Neutrophil (primary cell): ENCODE results near the gene ENTHD1.

Experiments used
- H3K27ac ChIP-seq: fragments of 200-600 bp; sonication (generic); 2 replicates; pipeline ENCODE4 v1.5.1; 2016; ENCODE audit warnings: mild to moderate bottlenecking, moderate library complexity
- H3K27me3 ChIP-seq: fragments of 200-600 bp; sonication (generic); 2 replicates; pipeline ENCODE4 v1.6.0; 2016; ENCODE audit warnings: mild to moderate bottlenecking
- H3K36me3 ChIP-seq: fragments of 200-600 bp; sonication (generic); 2 replicates; pipeline ENCODE4 v1.5.1; 2017
- H3K4me1 ChIP-seq, 2 experiments: fragments of 200-600 bp in 1 of 2; sonication (generic) in 1 of 2; 1 replicate in 1 of 2; 2 replicates in 1 of 2; pipeline versions ENCODE4 v1.5.1 to v1.6.1; 2013 to 2016; ENCODE audit warnings: low read depth in 1 of 2, low read length in 1 of 2, mild to moderate bottlenecking in 1 of 2, moderate library complexity in 1 of 2; ENCODE audit not compliant: control insufficient read depth in 1 of 2, insufficient read depth in 1 of 2
- H3K4me3 ChIP-seq, 2 experiments: fragments of 200-600 bp in 1 of 2; sonication (generic) in 1 of 2; 1 replicate in 1 of 2; 2 replicates in 1 of 2; pipeline ENCODE4 v1.5.1; 2013 to 2016; ENCODE audit warnings: low read depth in 1 of 2, low read length in 1 of 2, mild to moderate bottlenecking in 1 of 2, moderate library complexity in 1 of 2
- H3K9me3 ChIP-seq: fragments of 200-600 bp; sonication (generic); 2 replicates; pipeline ENCODE4 v1.5.1; 2016
- CTCF ChIP-seq: fragments of 200-600 bp; sonication (generic); IDR thresholded peaks from 2 replicates; pipeline ENCODE4 v1.5.1; 2016; ENCODE audit warnings: antibody characterized with exemption

Gene ENTHD1

GRCh38 chr22:39797528-39798147 is 95.9 kb downstream of the ENTHD1 start:
- H3K27ac ChIP-seq, result no peak overlapping the region
- no peak overlapping the region for H3K4me3 ChIP-seq
- H3K9me3 ChIP-seq, result peaks cover 15% of the 10 kb centered on the region
- no peaks in the 10 kb centered on the region for H3K4me1 ChIP-seq
- H3K36me3 ChIP-seq, result no peaks in the 10 kb centered on the region
- TF ChIP-seq CTCF, result no peak
- H3K27me3 ChIP-seq, result peaks cover 11% of the 10 kb centered on the region

- no peaks in the 10 kb centered on the region for H3K36me3 ChIP-seq
- no peak overlapping the region for H3K4me3 ChIP-seq
- no peak overlapping the region for H3K27ac ChIP-seq
- no peak for TF ChIP-seq CTCF
- no peaks in the 10 kb centered on the region for H3K4me1 ChIP-seq
- no peaks in the 10 kb centered on the region for H3K9me3 ChIP-seq
- peaks cover 20% of the 10 kb centered on the region for H3K27me3 ChIP-seq
These were observed 103.8 kb downstream of the ENTHD1 start for GRCh38 chr22:39789788-39790187.

- Histone ChIP-seq H3K36me3 (no peaks in the 10 kb centered on the region), H3K4me1 (no peaks in the 10 kb centered on the region), H3K27me3 (peaks cover 29% of the 10 kb centered on the region), H3K9me3 (no peaks in the 10 kb centered on the region), H3K27ac (no peak overlapping the region), H3K4me3 (no peak overlapping the region)
- no peak for TF ChIP-seq CTCF
These were observed 108.3 kb downstream of the ENTHD1 start for GRCh38 chr22:39785232-39785631.

GRCh38 chr22:39777716-39778454 is 115.7 kb downstream of the ENTHD1 start:
- Histone ChIP-seq H3K4me1 (peaks cover 0 to 5% of the 10 kb centered on the region in 2 experiments), H3K4me3 (no peak overlapping the region), H3K9me3 (no peaks in the 10 kb centered on the region), H3K36me3 (no peaks in the 10 kb centered on the region), H3K27ac (no peak overlapping the region), H3K27me3 (peaks cover 10% of the 10 kb centered on the region)
- TF ChIP-seq CTCF, result no peak

GRCh38 chr22:39776295-39777009 is 117.1 kb downstream of the ENTHD1 start:
- Histone ChIP-seq H3K27me3 (peaks cover 10% of the 10 kb centered on the region), H3K4me3 (no peak overlapping the region), H3K27ac (no peak overlapping the region), H3K9me3 (no peaks in the 10 kb centered on the region), H3K36me3 (no peaks in the 10 kb centered on the region), H3K4me1 (peaks cover 0 to 5% of the 10 kb centered on the region in 2 experiments)
- no peak for TF ChIP-seq CTCF
